GM18520 (cell line): ENCODE results near the gene FAM222A.

Experiments
- ATAC-seq: cut with Tn5 transposase; IDR thresholded peaks from one replicate; pipeline ENCODE4 v1.9.1; 2021; ENCODE audit not compliant: unreplicated experiment

FAM222A gene

DNA sequence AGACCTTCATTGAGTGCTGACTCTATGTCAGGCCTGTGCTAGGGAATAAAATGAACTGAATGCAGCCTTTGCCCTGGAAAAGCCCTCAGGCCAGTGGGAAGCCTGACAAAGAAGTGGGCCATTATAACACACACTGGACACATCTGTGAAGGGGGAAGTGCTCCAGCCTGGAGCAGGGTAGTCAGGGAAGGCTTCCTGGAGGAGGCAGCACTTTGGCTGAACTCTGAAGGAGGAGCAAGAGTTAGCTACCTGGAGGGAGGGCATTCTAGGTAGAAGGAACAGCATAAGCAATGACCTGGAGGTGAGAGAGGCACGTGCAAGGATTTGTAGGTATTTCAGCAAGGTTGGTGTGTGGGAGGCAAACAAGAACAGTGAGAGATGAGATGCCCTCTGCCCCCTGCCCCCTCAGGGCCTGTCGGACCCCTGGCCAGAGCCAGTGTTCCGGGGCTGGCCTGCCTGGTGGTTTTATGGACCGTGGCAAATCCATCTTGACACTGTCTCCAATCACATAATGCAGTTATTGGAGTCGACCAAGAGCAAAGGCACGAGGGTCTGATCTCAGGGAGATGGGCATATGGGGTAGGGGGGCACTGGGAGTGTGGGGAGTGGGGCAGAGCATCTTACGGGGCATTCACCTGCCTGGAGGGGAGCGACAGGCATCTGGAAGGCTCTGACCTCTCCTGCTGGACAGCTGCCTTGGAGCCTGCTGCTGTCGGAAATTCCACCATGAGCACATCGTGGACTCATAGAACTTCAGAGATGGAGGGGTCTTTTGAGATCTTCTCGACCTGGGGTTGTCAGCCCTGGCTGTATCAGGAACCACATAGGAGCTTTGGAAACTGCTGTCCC lies 2.7 kb upstream of the FAM222A start:
- no peak for ATAC-seq

DNA sequence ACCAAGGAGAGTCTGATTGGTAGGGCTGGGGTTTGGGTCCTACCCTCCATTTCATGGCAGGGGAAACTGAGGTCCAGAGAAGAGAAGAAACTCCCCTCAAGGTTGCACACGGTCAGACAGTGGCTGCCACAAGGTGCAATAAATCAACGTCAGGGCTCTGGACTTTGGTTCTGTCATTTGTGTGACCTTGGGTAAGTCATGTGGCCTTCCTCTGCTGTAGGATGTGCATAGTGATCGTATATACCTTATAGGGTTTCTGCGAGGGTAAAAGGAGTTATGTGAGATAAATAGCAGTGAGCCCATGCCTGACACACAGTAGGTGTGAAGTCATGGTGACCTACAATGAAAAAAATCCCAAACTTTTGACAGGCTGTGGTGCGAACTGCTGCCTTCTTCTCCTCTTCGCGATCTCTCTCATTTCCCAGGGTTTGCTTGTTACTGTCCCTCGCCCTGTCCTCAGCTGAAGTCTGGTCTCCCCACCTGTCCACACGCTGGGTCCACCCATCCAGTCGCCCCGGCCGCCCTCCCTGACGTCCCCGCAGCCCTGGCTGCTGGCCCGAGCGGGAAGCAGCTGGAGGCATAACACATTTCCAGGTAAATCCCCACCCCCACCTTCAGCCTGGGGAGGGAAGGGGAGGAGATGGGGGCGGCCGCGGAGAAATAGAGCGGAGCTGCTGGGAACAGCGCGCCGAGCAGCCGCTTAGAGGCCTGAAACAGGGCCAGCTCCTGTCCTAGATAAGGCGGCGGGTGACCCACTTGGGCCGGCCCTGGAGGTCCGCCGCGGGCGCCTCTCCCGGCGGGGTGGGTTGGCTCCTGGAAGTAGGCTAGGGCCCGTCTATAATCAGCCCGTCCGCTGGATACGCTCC lies 1.8 kb upstream of the FAM222A start:
- ATAC-seq: no peak

- no peak for ATAC-seq
These were observed 702 bp downstream of the FAM222A start for GRCh38 chr12:109714141-109714912.

DNA sequence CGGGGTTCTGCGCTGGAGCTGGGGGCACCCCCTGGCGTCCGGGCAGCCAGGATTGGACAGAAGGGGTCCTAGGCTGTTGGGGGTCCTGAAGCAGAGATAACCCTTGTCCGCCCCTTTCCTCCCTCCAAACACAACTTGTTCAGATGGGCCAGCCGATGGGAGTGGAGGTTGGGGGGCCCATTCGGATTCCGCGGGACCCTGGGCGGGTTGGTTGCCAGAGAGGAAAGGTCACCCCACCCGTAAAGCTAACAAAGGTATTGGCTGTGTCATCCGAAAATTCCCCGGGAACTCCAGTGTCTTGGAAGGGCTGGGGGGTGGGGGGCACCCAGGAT lies 1.3 kb downstream of the FAM222A start:
- no peak for ATAC-seq

DNA sequence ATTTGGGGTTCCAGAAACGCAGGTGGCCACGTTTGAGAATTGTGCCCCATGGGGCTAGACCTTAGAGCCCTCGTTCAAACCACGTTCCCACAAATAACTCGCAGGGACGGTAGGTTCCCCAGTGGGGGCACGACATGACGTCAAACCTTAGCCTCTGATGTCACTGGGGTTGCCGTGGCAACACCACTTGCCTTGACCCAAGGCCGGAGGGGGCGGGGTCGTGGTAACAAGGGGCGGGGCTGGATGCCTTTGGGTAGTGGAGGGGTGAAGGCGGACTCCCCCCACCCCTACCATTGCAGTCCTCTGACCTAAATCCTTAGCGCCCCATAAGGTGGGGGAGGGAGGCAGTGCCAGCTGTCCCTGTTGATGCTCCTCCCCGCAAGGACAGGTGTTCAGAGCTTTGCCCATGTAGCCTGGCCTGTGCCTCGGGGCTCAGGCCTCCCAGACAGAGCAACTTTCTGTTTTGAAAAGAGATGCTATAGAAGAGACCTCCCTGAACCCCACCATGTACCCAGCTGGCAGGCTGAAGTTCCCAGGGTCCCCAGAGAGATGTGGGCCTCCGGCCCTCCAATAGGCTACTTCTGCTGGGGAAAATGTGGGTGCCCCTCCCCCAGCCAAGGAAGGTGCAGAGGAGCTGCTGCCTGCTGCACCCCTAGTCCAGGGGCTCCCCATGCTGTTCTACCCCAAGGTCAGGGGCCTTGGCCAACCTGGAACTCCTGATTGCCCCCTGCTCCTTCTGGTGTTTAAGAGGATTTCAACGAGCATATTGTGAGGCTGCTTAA lies 1.9 kb downstream of the FAM222A start:
- ATAC-seq: no peak

GRCh38 chr12:109716092-109716479 lies 2.5 kb downstream of the FAM222A start:
- no peak for ATAC-seq

DNA sequence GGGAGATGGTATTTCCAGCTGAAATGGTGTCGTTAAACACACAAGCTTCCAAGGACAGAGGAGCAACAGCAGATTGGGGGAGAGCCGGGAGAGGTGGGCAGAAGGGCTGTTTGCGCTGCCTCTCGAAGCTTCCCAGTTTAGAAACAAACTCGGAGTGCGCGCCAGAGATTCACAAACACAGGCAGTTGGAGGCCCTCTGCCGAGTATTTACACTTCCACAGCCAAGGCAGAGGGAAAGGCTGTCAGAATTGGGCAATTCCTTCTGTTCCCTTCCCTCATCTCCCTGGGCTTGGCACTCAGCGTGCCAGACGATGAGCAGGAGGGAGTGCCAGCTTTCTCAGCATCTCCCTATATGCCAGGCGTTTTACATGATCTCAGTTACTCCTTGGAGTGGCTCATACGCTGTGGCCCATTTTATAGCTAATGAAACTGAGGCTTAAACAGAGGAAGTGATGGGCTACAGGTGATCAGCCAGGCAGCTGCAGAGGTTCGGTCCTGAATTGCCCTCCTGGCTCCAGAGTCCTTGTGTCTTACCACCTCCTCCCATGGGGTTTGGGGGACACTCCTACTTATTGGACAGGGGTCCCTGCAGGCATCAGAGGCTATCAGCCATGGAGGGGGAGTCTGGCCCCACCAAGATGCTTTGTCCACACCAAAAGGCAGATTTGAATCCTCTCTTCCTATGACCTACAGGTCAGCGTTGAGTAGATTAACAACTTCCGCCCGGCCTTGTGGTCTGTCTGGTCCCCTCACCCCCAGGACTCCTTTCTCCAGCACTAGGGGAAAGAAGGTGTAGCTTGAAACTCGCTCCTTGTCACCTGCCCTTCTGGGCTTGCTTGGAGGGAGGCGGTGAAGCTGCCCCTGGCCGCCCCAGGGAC lies 3.1 kb downstream of the FAM222A start:
- ATAC-seq: no peak

GRCh38 chr12:109717390-109718357 lies 4.0 kb downstream of the FAM222A start:
- ATAC-seq: no peak

GRCh38 chr12:109718390-109718789 lies 4.8 kb downstream of the FAM222A start:
- ATAC-seq: no peak

GRCh38 chr12:109719123-109720022 lies 5.7 kb downstream of the FAM222A start:
- no peak for ATAC-seq

DNA sequence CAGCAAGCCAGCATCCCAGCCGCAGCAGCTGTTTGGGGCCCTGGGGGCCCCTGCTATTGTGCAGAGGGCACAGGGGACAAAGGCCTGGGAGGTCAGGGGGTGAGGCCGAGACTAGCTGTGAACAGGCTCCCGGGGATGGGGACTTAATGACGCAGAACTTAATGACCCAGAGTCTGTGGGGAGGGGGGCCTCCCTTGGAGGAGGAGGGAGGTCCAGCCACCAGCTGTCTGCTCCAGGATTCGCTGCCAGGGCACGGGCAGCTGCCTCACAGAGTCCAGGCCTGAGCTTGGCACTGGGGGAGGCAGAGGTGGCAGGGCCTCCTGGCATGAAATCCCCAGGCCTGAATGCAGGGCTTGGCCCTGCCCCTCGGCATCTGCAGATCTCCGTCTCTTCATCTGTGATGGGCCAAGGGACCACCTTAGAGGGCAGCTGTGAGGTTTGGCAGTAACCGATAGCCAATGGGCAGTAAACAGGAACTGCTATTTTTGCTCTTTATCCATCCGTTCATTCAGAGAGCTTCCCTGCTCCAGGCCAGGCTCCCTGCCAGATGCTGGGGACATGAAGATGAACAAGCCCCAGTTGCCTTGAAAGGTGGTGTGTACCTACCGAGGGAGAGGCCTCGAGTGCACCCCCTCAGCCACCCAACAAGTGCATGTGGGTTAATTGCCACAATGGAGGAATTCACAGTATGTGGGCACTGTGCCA lies 6.7 kb downstream of the FAM222A start:
- no peak for ATAC-seq

GRCh38 chr12:109720857-109721189 lies 7.2 kb downstream of the FAM222A start:
- ATAC-seq: no peak

DNA sequence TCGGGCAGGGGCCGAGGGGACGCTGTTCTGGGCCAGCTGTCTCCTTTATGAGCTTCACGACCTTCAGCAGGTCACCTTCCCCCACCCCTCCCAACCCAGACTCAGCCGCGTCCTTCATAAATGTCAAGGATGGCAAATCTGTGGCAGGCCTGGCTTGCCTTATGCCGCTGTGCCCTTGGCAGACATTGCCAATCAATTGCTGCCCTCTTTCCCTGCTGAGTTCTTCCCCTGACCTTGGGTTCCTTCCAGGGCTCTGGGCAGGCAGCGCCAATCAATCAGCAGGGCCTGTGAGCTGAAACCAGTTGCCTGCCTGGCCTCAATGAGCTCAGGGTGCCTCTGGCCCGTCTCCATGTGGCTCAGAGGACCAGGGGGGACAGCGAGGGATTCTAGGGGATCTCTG lies 7.7 kb downstream of the FAM222A start:
- no peak for ATAC-seq

GRCh38 chr12:109722022-109722720 lies 8.5 kb downstream of the FAM222A start:
- no peak for ATAC-seq

DNA sequence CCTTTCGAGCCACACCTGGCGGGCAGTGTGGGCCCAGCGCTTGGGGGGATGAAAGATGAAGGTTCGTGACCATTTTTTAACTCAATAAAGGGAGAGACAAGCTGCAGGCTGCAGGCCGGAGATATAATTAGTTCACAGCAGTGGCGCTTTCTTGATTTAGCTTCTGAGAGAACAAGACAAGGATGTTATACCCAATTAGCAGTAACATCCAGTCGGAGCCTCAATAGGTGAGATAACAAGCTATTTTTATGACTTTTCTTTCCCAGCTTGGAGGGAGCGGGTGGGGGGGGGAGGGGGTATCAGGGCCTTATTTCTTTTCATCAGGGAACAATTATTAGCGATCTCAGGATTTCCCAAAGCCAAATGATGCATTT lies 9.1 kb downstream of the FAM222A start:
- no peak for ATAC-seq

- ATAC-seq: no peak
These were observed 9.8 kb downstream of the FAM222A start for GRCh38 chr12:109723311-109723881.
